Stimulated activated CD8-positive, alpha-beta memory T cell treated with anti-CD3 and anti-CD28 coated beads, Interleukin-2, amount 100 ng/mL, for 48 hours (primary cell): ENCODE data around the gene FARP1.

Experiments
- DNase-seq, 2 donors: peaks; one replicate each; pipeline ENCODE4 v3.0.0-alpha.2; 2020; ENCODE audit warnings: low read depth in 2 of 2

Gene FARP1

DNA sequence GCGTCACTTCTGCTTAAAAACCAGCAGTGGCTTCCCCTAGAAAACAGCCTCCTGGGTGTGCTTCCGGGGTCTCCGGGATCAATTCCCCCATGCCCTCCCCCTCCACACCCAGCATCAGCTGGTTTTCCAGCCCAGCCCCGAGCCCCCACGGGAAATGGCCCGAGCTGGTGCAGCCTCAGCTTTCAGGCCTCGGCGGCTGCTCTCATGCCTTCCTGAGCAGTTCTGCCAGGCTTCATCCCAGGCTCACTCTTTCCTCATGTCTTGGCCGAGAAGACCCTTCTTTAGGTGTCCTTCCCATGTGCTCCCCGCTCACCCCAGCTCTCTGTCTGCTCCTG lies 137.2 kb downstream of the FARP1 start:
- DNase-seq, result no peak

DNA sequence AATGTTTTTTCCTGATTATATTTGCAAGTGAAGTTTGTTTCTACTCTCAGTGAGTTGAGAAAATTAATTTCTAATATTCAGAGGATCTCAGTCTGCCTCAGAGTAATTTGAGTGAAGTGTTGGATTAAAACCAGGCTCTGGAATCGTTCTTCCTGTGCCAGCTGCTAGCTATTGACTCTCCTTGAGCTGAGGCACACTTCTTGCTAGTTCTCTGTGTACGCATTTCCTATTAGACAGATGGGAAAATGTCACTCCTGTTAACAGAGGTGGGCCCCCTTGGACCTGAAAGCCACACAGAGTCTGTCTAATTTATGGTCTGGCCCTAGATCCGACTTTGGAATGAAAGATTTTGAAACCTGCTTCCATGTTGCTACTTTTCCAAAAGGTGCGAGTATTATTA lies 141.8 kb downstream of the FARP1 start:
- no peak for DNase-seq

DNA sequence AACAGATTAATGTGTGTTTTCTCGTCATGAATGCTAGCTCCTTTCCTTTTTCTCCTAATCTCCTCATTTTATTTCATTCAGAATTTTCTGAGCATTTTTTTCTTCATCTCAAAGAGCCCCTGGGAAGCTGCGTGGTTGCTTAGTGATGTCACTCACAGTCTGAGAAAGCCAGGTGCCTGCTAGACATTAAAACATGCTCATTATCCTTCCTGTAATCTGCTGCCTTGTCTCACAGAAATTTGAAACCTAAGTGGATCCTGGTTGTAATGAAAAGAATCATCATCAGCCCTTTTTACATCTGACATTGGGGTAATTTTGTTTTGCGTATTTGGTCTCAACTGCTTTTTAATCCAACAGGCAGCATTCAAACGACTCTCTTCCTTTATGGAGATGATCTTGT lies 142.4 kb downstream of the FARP1 start:
- no peak for DNase-seq

DNA sequence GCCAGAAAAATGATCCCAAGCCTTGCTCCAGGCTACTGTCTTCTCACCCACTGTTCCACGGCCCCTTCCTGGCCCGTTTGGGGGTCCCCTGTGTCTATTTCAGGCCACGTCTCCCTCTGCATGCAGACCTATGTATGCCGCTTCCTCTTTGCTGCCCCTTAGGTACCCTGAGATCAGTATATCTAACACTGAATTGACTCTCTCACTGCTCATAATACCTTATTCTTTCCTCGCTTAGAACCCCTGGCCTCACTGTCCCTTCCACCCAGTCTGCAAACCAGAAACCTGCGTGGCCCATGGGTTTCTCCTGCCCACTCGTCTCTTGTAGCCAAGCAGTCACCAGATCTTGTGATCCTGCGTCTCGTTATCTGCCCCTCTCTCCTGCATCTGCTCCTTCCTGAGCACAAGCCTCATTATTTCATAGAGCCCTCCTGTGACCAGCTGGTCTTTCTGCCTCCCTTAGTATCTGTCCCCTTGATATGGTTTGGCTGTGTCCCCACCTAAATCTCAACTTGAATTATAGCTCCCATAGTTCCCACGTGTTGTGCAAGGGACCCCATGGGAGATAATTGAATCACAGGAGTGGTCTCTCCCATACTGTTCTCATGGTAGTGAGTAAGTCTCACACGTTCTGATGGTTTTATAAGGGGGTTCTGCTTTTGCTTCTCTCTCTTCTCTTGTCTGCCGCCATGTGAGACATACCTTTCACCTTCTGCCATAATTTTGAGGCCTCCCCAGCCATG lies 143.1 kb downstream of the FARP1 start:
- DNase-seq, result no peak

DNA sequence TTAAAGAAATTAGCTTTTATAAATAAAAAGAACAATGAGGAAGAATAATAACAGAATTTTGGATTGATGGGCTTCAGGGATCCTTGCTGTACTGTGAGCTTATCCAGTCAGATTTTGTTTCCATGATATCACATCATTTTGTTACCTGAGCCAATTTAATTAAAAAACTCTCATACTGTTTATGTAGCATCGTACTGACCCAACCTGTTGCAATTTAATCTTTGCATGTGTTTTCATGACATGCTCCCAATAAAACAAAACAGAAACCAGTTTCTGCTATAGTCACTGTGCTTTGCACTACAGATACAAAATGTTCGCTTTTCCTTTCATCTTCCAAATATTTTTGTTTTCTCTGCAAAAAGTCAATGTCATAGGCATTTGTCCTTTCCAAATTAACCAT lies 143.9 kb downstream of the FARP1 start:
- DNase-seq, result no peak

DNA sequence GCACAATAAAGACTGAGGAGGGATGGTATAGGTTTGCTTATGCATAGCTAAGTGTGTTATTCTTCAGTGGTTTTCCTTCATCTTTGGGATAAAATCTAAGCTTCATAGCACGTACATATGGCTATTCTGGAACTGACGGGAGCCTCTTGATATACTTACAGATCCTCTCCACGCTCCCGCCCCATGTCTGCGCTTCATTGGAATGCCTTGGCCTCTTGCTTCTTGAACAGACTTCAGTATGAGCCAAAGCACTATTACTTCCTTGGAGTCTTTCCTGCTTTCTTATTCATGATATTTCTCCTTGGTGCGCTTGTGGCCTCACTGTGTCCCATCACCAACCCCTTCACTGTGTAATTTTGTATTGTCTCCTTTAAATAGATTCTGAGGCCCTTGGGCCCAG lies 145.3 kb downstream of the FARP1 start:
- no peak for DNase-seq

DNA sequence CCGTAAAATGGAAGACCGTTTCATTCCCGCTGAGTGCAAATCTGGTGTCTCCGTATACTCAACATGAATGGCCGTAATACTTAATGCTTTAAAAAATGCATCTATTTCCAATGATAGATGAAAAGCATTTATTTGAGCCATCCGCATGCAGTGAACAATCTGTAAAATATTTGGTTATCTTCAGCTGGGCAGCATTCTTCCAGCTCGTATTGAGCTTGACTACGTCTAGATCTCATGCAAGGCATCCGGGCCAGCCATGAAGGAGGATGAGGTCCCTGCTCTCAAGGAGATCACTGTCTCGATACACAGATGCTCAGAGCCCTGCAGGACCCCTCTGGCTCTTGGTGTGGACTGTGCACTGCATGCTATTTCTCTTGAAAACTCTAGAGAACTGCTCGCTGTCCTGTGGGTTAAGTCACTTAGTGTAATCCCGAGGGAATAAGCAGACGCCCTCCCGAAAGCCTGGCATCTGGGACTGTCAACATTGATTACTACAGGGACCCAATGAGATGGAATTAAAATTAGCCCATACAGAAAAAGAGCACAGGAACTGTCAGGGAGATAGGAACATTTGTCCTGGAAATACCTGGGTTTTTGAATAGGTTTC lies 146.5 kb downstream of the FARP1 start:
- no peak for DNase-seq

DNA sequence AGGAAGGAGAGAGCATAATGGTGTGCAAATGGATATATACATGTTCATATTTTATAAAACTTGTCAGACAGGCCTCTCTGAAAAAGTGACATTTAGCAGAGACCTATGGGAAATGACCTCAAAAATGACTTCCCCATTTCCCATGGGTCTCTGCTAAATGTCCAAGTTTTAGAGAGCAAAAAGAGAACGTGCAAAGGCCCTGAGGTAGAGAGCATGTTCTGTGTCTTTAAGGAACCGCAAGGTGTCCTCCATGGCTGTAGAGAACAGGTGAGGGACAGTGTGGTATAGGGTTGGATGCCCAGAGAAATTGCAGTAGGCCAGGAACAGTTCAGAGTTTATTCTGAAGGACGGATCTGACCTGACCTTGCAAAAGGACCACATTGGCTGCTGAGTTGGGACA lies 147.4 kb downstream of the FARP1 start:
- DNase-seq, result no peak

DNA sequence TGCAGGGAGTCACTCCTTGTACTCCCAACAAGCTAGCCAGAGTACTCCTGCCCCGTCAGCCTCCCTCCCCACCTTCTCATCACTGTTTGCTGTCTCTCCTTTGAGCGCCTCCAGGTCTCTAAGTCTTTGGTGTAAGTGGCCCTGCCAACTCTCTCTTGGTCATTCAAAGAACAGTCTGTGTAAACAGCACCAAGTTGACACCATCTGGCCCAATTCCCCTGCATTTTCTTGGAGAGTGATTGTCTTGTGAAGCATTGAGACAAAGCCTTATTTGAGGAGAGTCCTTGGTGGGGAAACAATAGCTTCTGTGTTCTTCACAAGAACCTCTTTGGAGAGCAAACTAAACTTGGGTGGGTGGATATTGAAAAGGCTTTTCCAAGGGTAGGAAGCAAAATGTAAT lies 148.8 kb downstream of the FARP1 start:
- no peak for DNase-seq

DNA sequence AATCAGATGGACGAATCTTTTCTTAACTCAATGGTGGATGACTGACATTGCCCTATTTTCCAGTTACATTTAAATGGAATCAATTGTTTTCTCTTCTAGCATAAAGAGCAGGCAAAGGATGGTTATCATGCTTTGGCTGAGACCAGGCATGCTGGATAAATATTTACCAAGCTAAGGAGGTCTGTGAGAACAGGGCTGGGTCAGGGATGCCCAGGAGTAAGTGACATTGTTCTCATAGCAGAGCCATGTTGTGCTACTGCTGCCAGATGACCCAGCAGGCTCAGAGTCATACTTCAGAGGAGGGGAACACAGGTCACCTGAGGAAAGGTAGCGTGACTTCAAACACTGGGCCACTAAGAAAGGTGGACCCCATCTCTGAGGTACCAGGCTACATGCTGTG lies 150.2 kb downstream of the FARP1 start:
- no peak for DNase-seq

DNA sequence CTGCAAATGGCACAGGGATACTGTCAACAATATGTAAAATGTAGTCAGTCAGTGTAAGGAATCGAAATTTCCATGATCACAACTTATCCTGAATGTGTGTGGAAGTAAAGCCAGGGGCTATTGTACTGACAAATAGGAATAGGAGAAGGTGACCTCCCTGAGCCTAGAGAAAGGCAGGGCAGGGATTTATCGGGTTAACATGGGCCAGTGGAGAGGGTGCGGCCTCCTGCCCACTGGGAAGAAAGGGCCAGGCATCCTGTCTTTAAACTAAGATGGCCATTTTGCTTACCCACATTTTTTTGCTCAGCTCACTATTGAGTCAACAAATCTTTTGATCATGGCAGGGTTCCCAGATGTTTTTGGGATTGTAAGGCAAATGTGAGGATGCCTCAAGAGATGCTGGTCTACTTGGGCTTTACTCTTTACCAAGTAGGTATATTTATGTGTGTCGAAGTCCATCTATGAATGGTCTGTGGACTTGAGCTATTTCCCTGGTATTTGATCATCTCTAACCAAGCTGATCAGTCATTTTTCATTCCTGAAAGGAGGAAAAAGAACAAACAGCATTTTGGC lies 150.8 kb downstream of the FARP1 start:
- DNase-seq, result no peak

DNA sequence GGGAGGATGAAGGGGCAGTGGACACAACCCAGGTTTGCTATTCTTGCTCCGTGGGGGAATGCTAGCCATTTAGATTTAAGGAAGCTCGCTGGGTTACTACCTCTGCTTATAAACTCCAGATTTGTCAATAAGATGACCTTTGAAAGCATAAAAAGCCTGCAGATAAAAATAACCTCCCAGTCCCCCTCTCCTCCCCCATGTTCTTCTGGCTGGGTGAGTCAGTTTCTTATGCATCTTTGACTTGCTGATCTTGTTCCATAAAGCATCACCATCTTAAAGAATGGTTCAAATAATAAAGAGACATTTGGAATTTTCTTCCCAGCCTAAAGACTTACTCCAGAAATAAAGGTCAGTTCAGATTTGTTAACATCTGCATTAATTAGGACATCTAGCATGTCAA lies 152.5 kb downstream of the FARP1 start:
- DNase-seq, result no peak

DNA sequence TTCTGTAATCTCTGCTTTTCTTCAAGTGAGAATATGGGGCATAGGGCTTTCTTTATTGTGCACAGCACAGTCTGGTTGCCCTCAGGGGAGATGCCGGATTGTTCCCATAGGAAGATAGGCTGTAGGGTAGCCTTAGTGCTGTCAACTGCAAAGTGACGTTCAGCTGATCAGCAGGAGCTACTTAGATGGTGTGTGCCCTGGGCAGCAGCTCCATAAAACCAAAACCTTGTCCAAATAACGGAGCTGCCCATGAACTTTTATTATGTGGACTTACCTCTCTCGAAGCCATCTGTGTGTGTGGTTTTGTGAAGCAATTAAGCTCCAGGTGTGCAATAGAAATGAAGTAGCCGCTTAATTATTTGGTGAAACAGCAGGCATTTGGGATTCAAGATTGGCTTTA lies 154.2 kb downstream of the FARP1 start:
- no peak for DNase-seq

DNA sequence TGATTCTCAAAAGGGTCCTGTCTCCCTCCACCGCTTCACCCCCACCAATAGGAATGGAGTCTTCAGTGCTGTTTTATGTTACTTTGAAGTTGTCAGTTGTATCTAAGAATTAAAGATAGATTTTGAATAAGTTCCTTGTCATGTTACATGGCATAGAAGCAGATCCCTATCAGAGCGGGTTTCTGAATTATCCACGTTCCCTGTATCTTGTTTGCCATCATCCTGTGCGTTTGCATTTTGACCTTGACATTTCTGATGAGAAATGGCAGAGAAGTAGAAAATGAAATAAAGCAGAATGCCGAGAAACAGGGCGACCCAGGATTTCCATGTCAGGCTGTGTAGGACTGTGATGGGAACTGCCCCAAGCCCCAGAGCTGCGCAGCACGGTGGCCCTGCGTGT lies 154.9 kb downstream of the FARP1 start:
- DNase-seq, result no peak

DNA sequence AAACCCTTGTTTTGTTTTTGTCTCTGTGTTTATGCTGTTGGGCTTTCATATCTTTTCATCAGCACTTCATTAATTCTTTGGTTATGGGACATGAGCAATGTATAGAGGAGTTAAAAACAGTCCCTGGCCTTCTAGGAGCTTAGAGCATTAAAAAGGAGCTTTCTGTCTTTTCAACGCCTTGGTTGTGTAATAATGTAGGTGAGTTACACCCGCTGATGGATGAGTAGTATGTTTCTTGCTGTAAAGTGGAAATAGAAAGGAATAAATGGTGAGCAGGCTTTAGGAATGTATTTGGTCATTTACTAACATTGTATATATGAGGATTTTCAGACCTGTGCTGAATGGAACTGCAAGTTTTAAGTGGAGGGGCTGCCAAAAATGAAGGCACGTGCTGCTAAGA lies 155.7 kb downstream of the FARP1 start:
- DNase-seq, result no peak

DNA sequence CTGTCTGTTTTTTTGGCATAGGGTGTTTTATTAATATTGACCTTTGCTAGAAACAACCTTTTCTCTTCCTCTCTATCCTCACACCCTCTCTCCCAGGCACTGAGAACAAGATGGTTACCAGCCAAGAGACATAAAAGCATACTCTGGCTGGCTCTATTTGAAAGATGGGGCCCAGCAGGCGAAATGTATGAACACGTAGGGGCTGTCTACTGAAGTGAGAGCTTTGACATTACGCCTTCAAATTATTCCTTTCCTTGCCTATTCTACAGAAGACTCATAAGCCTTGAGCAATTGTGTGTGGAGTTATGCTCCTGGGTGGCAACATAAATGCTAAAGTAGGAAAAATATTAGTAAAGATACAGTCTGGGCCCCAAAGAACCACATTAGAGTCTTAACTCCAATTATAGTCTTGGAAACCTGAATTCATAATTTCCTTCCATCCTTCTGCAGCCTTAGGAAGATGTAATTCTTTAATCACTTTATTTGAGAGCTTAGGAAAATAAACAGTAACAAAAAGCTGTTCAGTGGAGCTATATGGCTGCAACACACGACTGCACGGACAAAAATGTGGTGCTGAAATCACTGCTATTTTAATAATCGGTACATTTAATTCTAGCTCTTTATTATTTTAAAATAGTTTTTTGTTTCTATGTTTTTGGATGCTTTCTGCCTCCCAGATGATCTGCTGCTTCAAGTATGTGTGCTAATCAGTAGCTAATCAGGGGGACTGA lies 156.5 kb downstream of the FARP1 start:
- no peak for DNase-seq

DNA sequence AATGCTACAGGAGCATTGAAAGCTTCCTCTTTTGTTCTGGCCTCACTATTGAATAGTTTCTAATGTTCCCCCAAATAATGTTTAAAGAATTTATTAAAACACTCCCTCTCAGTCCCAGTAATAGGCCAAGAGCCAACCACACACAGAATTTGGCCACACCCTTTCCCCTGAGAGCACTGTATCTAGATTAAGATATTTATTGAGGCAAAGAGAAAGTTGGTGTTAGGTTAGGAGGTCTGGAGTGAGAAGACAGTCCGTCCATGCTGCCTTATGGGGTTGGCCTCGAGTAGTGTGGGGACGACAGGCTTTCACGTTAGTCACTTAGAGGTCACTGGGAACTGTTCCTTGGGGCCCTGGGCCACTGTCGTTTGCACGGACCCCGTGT lies 157.1 kb downstream of the FARP1 start:
- DNase-seq, result no peak

DNA sequence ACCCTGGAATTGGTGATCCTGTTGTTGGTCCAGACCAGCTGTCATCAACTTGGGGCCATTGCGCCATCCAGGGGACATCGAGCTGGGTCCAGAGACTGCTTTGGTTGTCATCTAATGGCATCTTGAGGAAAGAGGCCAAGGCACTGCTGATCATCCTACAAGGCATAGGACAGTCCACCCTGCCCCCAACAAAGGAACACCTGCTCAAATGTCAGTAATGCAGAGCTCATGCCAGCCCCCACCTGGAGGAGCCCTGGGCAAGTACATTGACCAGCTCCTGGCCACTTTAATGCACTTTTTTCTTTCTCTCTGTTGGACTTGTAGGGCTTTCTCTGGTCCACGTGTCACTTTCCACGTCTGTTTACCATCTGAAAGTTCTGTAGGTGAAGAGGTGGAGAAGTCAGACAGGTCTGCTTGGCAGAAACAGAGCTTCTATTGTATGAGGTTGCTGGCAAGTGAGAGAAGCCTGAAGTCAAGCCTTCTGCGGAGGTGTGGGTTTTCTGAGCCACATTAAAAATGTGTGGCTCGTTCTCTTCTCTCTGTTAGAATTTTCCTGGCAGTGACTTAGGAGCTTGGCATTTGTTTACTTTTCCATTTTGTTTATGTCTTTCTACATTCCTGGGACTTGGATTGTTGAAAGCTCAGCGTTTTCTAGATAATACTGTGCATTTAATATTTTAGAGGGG lies 158.2 kb downstream of the FARP1 start:
- no peak for DNase-seq

DNA sequence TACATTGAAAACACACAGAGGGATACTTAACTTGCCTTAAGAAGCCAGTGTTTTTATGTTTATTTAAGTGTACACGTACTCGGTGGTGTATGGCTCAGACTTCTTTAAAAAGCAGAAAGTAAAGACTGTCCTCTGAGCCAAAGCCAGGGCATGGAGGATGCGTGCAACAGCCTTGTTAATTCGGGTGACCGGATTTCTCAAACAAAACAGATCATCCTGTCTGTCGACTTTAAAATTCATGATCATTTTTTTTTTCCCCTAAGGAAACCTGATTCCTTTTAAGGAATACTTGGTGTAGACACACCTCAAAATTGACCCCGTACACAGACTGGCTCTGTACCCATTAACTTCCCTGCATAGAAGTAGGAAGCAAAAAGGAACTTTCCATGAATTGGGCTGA lies 158.8 kb downstream of the FARP1 start:
- DNase-seq, result no peak

DNA sequence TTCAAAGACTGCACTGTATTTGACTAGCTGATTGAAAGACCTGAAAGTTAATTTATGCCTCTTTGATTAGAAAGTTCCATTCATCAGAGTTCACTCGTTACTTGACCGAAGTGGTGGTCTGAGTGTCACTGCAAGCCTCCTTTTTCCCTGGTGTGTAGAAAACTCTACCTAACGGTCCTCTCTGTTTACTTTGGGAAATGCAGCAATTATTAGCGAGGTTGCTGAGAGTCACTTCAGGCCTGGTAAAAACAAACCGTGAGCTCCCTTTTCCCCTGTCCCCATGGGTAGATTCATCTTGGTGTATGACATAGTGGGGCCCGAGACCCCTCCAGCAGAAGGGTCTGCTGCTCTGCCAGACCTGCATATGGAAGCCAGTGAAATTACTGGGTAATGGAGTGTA lies 161.0 kb downstream of the FARP1 start:
- DNase-seq, result no peak

DNA sequence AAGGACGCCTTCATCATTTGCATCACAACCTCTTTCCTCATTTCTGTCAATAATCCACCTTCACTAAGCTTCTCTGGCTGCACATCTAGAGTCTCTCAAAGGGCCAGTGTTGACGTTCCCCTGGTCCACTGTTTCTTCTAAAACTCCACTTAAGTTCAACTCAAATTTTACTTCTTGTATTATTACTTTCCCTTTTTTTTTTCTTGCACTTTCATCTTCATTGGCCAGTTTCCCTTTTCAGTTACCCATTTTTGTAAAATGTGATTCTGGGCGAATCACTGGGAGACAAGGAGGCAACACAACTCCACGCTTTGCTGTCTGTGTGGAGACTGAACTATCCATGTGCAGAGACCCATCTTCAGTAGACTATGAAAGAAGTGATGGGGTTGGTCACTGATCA lies 162.8 kb downstream of the FARP1 start:
- no peak for DNase-seq

DNA sequence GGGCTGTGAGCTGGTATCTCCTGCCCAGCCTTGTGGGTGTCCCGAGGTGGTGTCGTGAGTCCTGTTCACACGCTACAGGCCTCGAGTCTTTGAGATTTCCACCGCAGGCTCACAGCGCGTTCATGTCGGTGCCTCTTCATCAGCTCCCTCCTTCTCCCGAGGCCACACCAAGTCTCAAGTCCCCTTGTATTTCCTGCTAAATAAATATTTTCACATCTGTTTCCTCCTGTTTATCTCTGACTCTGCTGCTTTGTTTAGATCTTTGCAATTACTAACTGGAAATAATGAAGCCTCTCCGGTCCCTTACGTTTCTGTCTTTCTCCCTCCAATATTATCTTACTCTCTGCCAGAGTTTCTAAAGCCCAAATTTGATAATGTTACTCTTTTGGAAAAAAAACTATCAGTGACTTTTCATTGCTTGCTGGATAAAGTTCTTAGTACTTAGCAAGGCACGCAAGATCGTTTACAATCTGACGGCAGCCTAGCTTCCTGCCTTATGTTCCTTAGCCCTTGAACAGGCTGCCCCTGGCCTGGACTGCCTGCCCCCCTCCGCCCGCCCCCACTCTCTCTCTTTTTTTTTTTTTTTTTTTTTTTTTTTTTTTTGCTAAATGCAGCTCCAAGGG lies 164.7 kb downstream of the FARP1 start:
- no peak for DNase-seq
